PC-3 (cell line): Measurements from ENCODE around the gene PRKAR1B. TPM values are rescaled to one million over a fixed set of nuclear protein-coding genes. Genes with fewer than 3 reads are reported as not detected.

Experiments
- ATAC-seq: fragments of 200-7000 bp; cut with Tn5 transposase; 2 replicates; pipeline ENCODE4 v1.9.1; 2020; ENCODE audit warnings: mild to moderate bottlenecking, moderate library complexity
- BruUV-seq: library from RNA; stranded (reverse); fragments of 400-500 nt; replicated peaks from 2 replicates; lab custom pipeline; 2021; lab: Mats Ljungman, UMichigan
- CTCF ChIA-PET: fragments of 300-600 bp; sonication (Branson Sonifier 250); formaldehyde crosslinking; loops from one replicate; lab custom pipeline; 2022; ENCODE audit warnings: antibody characterized with exemption; lab: Charles Lee
- POLR2A ChIA-PET: fragments of 300-600 bp; sonication (Branson Sonifier 250); formaldehyde crosslinking; loops from one replicate; lab custom pipeline; 2022; ENCODE audit warnings: antibody characterized with exemption; ENCODE audit not compliant: unreplicated experiment; lab: Charles Lee
- DNase-seq: peaks from one replicate; pipeline ENCODE4 v3.0.0-alpha.2; 2015
- H2AFZ ChIP-seq: fragments of 300-600 bp; sonication (generic); 2 replicates; pipeline ENCODE4 v1.6.0; 2016; ENCODE audit warnings: antibody characterized with exemption, low read length
- H3F3A ChIP-seq: fragments of 300-600 bp; sonication (generic); one replicate; pipeline ENCODE4 v1.6.0; 2017; ENCODE audit warnings: antibody characterized with exemption, low read length, control low read depth, mild to moderate bottlenecking; ENCODE audit not compliant: unreplicated experiment
- H3K27ac ChIP-seq: fragments of 300-600 bp; sonication (generic); 2 replicates; pipeline ENCODE4 v1.5.1; 2016; ENCODE audit warnings: mild to moderate bottlenecking, low read length
- H3K27me3 ChIP-seq: fragments of 300-600 bp; sonication (generic); 2 replicates; pipeline ENCODE4 v1.6.1; 2016; ENCODE audit warnings: low read length, mixed read lengths
- H3K36me3 ChIP-seq: fragments of 300-600 bp; sonication (generic); 2 replicates; pipeline ENCODE4 v1.6.1; 2016; ENCODE audit warnings: low read depth, mixed run types, low read length, mixed read lengths
- H3K4me1 ChIP-seq: fragments of 300-600 bp; sonication (generic); 2 replicates; pipeline ENCODE4 v1.5.1; 2016; ENCODE audit warnings: low read length; ENCODE audit not compliant: insufficient read depth
- H3K4me2 ChIP-seq: fragments of 300-600 bp; sonication (generic); 2 replicates; pipeline ENCODE4 v1.6.0; 2016; ENCODE audit warnings: low read length
- H3K4me3 ChIP-seq: fragments of 300-600 bp; sonication (generic); 2 replicates; pipeline ENCODE4 v1.5.1; 2016; ENCODE audit warnings: mild to moderate bottlenecking, low read length, mixed read lengths
- H3K79me2 ChIP-seq: fragments of 300-600 bp; sonication (generic); 2 replicates; pipeline ENCODE4 v1.6.1; 2017; ENCODE audit warnings: low read length, mixed read lengths
- H3K9ac ChIP-seq: fragments of 300-600 bp; sonication (generic); 2 replicates; pipeline ENCODE4 v1.6.0; 2016; ENCODE audit warnings: mild to moderate bottlenecking, low read length
- H3K9me2 ChIP-seq: fragments of 300-600 bp; sonication (generic); replicated peaks from 2 replicates; pipeline ENCODE4 v1.6.1; 2016; ENCODE audit warnings: mixed run types, low read length, mixed read lengths
- H3K9me3 ChIP-seq: fragments of 300-600 bp; sonication (generic); 2 replicates; pipeline ENCODE4 v1.6.1; 2016; ENCODE audit warnings: low read length, mixed read lengths
- H4K20me1 ChIP-seq: fragments of 300-600 bp; sonication (generic); 2 replicates; pipeline ENCODE4 v1.6.1; 2016; ENCODE audit warnings: low read length, mixed read lengths
- EZH2 ChIP-seq: fragments of 300-600 bp; sonication (generic); IDR thresholded peaks from one replicate; pipeline ENCODE4 v1.6.1; 2017; ENCODE audit warnings: antibody characterized with exemption, mild to moderate bottlenecking, low read length; ENCODE audit not compliant: unreplicated experiment
- EZH2phosphoT487 ChIP-seq: fragments of 300-600 bp; sonication (generic); IDR thresholded peaks from 2 replicates; pipeline ENCODE4 v1.6.1; 2018; ENCODE audit warnings: mild to moderate bottlenecking, antibody characterized with exemption, low read length, borderline replicate concordance
- intact Hi-C: fragments of 100-400 bp; cut with micrococcal nuclease; formaldehyde crosslinking; loops from 2 replicates; pipeline ENCODE4 v1.9.0; 2023
- total RNA-seq: library from RNA; depleted of rRNA; stranded (reverse); fragments of >200 nt; gene quantifications from 2 replicates; pipeline ENCODE4 v1.2.3, GENCODE V29; 2014
- TF ChIP-seq, protein P1 (sequence below): fragments of 300-600 bp; sonication (generic); conservative IDR thresholded peaks from 2 replicates; pipeline ENCODE4 v1.5.1; 2017; ENCODE audit warnings: antibody characterized with exemption, low read depth, mild to moderate bottlenecking, low read length

The PRKAR1B gene
- total RNA-seq, 1 experiment from 2014 or later = 15.6 TPM

DNA sequence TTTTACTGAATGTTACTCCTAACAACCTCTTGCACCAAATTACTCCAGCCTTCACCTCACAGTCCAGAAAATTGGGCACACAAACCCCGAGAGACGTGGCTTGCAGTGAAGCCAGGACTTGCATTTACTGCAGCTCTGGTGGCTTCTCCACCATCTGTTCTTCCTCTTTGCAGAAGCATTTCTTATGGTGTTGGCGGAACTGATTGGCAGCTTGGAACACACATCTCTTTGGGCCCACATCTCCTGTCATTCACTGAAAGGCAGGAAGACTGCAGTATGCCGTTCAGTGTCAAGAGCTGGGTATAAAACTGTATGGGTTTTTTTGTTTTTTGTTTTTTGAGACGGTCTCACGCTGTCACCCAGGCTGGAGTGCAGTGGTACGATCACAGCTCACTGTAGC, 38.3 kb upstream of the PRKAR1B start:
- no peak for DNase-seq
- ChIA-PET CTCF (no interaction called here), POLR2A (no interaction called here)
- no peak overlapping the region for H2AFZ ChIP-seq
- no peaks in the 10 kb centered on the region for H3K27me3 ChIP-seq
- intact Hi-C loops = no loop called here
- no peak for ATAC-seq
- no peaks in the 10 kb centered on the region for H3F3A ChIP-seq
- no peaks in the 10 kb centered on the region for H3K79me2 ChIP-seq
- H3K36me3 ChIP-seq = peaks cover 6% of the 10 kb centered on the region; the same call in 1 of the 2 replicates
- no peak overlapping the region for H3K9ac ChIP-seq
- H3K27ac ChIP-seq = no peak overlapping the region
- no peaks in the 10 kb centered on the region for H4K20me1 ChIP-seq
- no peak for TF ChIP-seq EZH2phosphoT487
- H3K4me1 ChIP-seq = no peaks in the 10 kb centered on the region
- BruUV-seq = no TSS peak
- no peaks in the 10 kb centered on the region for H3K9me3 ChIP-seq
- no peak overlapping the region for H3K4me3 ChIP-seq
- no peaks in the 10 kb centered on the region for H3K9me2 ChIP-seq
- H3K4me2 ChIP-seq = no peak overlapping the region

GRCh38 chr7:763762-764161, 36.7 kb upstream of the PRKAR1B start:
- no peak overlapping the region for H3K27ac ChIP-seq
- POLR2A ChIA-PET = no interaction called here
- H3K9ac ChIP-seq = no peak overlapping the region
- BruUV-seq = no TSS peak
- no peaks in the 10 kb centered on the region for H3K79me2 ChIP-seq
- no peak overlapping the region for H2AFZ ChIP-seq
- TF ChIP-seq, protein P1, sequence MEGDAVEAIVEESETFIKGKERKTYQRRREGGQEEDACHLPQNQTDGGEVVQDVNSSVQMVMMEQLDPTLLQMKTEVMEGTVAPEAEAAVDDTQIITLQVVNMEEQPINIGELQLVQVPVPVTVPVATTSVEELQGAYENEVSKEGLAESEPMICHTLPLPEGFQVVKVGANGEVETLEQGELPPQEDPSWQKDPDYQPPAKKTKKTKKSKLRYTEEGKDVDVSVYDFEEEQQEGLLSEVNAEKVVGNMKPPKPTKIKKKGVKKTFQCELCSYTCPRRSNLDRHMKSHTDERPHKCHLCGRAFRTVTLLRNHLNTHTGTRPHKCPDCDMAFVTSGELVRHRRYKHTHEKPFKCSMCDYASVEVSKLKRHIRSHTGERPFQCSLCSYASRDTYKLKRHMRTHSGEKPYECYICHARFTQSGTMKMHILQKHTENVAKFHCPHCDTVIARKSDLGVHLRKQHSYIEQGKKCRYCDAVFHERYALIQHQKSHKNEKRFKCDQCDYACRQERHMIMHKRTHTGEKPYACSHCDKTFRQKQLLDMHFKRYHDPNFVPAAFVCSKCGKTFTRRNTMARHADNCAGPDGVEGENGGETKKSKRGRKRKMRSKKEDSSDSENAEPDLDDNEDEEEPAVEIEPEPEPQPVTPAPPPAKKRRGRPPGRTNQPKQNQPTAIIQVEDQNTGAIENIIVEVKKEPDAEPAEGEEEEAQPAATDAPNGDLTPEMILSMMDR = no peak
- no peak for TF ChIP-seq EZH2phosphoT487
- TF ChIP-seq EZH2 = no peak
- ATAC-seq (no peak), DNase-seq (no peak)
- CTCF ChIA-PET = no interaction called here
- H3F3A ChIP-seq = no peaks in the 10 kb centered on the region
- no peaks in the 10 kb centered on the region for H3K4me1 ChIP-seq
- intact Hi-C loops = no loop called here
- no peaks in the 10 kb centered on the region for H3K9me2 ChIP-seq
- no peak overlapping the region for H3K4me3 ChIP-seq
- H3K27me3 ChIP-seq = no peaks in the 10 kb centered on the region
- no peaks in the 10 kb centered on the region for H3K9me3 ChIP-seq
- peaks cover 6% of the 10 kb centered on the region; the same call in 1 of the 2 replicates for H3K36me3 ChIP-seq
- no peaks in the 10 kb centered on the region for H4K20me1 ChIP-seq
- no peak overlapping the region for H3K4me2 ChIP-seq

- intact Hi-C loops = no loop called here
- no TSS peak for BruUV-seq
- H3K36me3 ChIP-seq = peaks cover 11% of the 10 kb centered on the region
- no peaks in the 10 kb centered on the region for H4K20me1 ChIP-seq
- H3K9me2 ChIP-seq = no peaks in the 10 kb centered on the region
- H3F3A ChIP-seq = no peaks in the 10 kb centered on the region
- DNase-seq = no peak
- ChIA-PET POLR2A (no interaction called here), CTCF (no interaction called here)
- H2AFZ ChIP-seq = no peak overlapping the region
- no peak overlapping the region for H3K4me3 ChIP-seq
- H3K4me2 ChIP-seq = no peak overlapping the region
- no peak overlapping the region for H3K27ac ChIP-seq
- no peaks in the 10 kb centered on the region for H3K79me2 ChIP-seq
- TF ChIP-seq EZH2phosphoT487 (no peak), EZH2 (no peak)
- TF ChIP-seq, protein P1 = no peak
- H3K27me3 ChIP-seq = no peaks in the 10 kb centered on the region
- H3K4me1 ChIP-seq = no peaks in the 10 kb centered on the region
- ATAC-seq = no peak
- H3K9ac ChIP-seq = no peak overlapping the region
- no peaks in the 10 kb centered on the region for H3K9me3 ChIP-seq
Observed at GRCh38 chr7:762885-763284, 35.8 kb upstream of the PRKAR1B start.
